ENCODE results near the gene FBF1. TPM values are rescaled to one million over a fixed set of nuclear protein-coding genes. Genes with fewer than 3 reads are reported as not detected.

FBF1 gene
- total RNA-seq, 1 experiment from 2014 or later = 34.4 TPM

- DNase-seq (ENCODE audit: low spot score) = no peak
- CTCF ChIA-PET = interaction anchor here (0.6 to 0.7 kb wide), 2 partner anchors 40 to 86 kb away, joined by 3 to 6 read pairs; no protein-coding TSS in a partner anchor
- Histone ChIP-seq H3K36me3 (ENCODE audit: insufficient read depth, low read length, poor library complexity, severe bottlenecking) (no peaks in the 10 kb centered on the region), H3K4me1 (ENCODE audit: insufficient read depth, low read length, poor library complexity, severe bottlenecking) (peaks cover 28% of the 10 kb centered on the region), H3K27me3 (replicated peaks; ENCODE audit: insufficient read depth, low read depth, low read length, poor library complexity) (no peaks in the 10 kb centered on the region), H3K9me3 (ENCODE audit: low read depth, low read length, poor library complexity, severe bottlenecking) (no peaks in the 10 kb centered on the region), H3K27ac (ENCODE audit: low read depth, low read length, poor library complexity, severe bottlenecking) (peak overlapping the region; percentile 95), H3K4me3 (ENCODE audit: low read depth, low read length, poor library complexity, severe bottlenecking) (peak overlapping the region; percentile 66)
- POLR2A ChIA-PET (ENCODE audit: low non-redundant PET) = interaction anchor here (0.5 kb wide), 1 partner anchor 455 kb away, joined by 4 read pairs; no protein-coding TSS in a partner anchor
- BruUV-seq (replicated peaks) = no TSS peak
- intact Hi-C loops (cut with micrococcal nuclease; ENCODE audit: unreplicated experiment) = no loop called here
- TF ChIP-seq EZH2 (IDR thresholded peaks at IDR 0.05; ENCODE audit: borderline replicate concordance, low read depth, low read length, poor library complexity, severe bottlenecking) (no peak), CTCF (conservative IDR thresholded peaks at IDR 0.05; ENCODE audit: low read depth, low read length) (no peak)
Measured at GRCh38 chr17:75980188-75981018, 39.6 kb upstream of the FBF1 start.

DNA sequence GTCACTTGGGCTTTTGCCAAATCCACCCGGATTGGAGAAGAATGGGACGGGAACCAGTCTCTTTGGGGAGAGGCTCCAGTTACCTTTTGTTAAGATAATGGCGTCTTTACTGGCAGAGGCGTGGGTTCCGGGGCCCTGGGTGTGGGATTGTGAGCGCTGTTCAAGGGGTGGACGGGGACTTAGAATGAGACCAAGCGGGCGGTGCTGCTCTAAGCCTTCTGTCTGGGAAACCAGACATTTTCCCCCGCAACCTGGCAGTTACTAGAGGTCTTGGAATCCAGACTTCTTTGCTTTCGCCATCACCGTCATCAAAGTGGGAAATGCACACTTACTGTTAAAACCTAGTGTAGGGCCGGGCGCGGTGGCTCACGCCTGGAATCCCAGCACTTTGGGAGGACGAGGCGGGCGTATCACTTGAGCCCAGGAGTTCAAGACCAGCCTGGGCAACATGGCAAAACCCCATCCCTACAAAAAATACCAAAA lies 38.9 kb upstream of the FBF1 start:
- peak overlapping the region; percentile 95 for H3K27ac ChIP-seq (ENCODE audit: low read depth, low read length, poor library complexity, severe bottlenecking)
- H3K4me1 ChIP-seq (ENCODE audit: insufficient read depth, low read length, poor library complexity, severe bottlenecking) = peaks cover 28% of the 10 kb centered on the region
- no peaks in the 10 kb centered on the region for H3K9me3 ChIP-seq (ENCODE audit: low read depth, low read length, poor library complexity, severe bottlenecking)
- H3K4me3 ChIP-seq (ENCODE audit: low read depth, low read length, poor library complexity, severe bottlenecking) = peak overlapping the region; percentile 66
- ChIA-PET POLR2A (ENCODE audit: low non-redundant PET) (interaction anchor here (0.5 kb wide), 1 partner anchor 455 kb away, joined by 4 read pairs; no protein-coding TSS in a partner anchor), CTCF (interaction anchor here (0.6 kb wide), 1 partner anchor 87 kb away, joined by 6 read pairs; no protein-coding TSS in a partner anchor)
- intact Hi-C loops (cut with micrococcal nuclease; ENCODE audit: unreplicated experiment) = loop anchor here (1.0 kb wide), 1 partner anchor 124 kb away; the partner anchor contains the start of gene EXOC7
- no peak for DNase-seq (ENCODE audit: low spot score)
- no peaks in the 10 kb centered on the region for H3K27me3 ChIP-seq (replicated peaks; ENCODE audit: insufficient read depth, low read depth, low read length, poor library complexity)
- H3K36me3 ChIP-seq (ENCODE audit: insufficient read depth, low read length, poor library complexity, severe bottlenecking) = no peaks in the 10 kb centered on the region
- BruUV-seq (replicated peaks) = TSS peak; percentile 81
- TF ChIP-seq CTCF (conservative IDR thresholded peaks at IDR 0.05; ENCODE audit: low read depth, low read length) = no peak
- no peak for TF ChIP-seq EZH2 (IDR thresholded peaks at IDR 0.05; ENCODE audit: borderline replicate concordance, low read depth, low read length, poor library complexity, severe bottlenecking)

DNA sequence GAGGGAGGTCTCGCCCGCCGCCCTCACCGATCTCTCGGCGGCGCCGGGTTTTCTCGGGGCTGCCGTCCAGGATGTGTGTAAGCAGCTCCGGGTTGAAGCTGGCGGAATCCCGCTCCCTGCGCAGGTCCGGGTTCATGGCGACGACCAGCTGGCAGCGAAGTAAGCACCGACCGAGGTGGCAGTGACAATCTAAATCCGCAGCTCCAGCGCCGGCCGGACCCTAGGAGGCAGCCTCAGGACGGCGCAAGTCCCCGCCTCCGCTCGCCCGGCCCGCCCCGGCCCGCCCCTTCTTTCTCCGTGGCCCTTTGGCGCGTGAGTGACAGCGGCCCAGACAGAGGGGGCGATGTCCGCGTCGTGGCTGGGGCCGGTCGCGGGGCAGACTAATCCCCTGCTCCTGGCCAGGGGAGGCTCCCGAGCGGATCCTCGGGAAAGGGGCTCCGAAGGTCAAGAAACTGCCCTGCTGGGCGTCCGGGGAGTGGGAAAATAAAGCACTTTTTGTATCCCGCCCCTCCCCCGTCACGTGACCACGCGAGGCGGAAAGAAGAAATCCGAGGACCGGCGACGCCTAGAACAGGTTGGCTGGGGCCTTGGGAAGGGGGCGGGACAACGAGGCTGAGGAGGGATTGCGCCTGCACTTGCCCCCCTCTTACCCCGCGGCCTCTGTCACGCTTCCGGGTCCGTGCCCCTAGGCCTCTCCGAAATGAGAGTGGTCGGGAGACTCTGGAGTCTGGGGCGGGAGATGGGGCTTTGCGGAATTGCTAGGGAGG lies 38.3 kb upstream of the FBF1 start, which contains the start of the genes ACOX1 and TEN1:
TSS of gene ACOX1 (minus strand) at position 229 of the 767 bp plus-strand sequence. CDS start at position 136, 93 bp downstream.
TSS of gene TEN1 (plus strand) at position 303 of the 767 bp plus-strand sequence. CDS start 6,953 bp downstream, outside the sequence.
- BruUV-seq (replicated peaks) = no TSS peak
- CTCF ChIA-PET = interaction anchor here (1.2 kb wide), 1 partner anchor 123 kb away, joined by 4 read pairs; the partner anchor contains the start of gene WBP2
- intact Hi-C loops (cut with micrococcal nuclease; ENCODE audit: unreplicated experiment) = loop anchor here (1.0 kb wide), 1 partner anchor 124 kb away; the partner anchor contains the start of gene EXOC7

More for the DNA sequence above, 38.3 kb upstream of the FBF1 start, which contains the start of the genes ACOX1 and TEN1:
- DNase-seq (ENCODE audit: low spot score) = peak; percentile 98
- Histone ChIP-seq H3K4me1 (ENCODE audit: insufficient read depth, low read length, poor library complexity, severe bottlenecking) (peaks cover 26% of the 10 kb centered on the region), H3K4me3 (ENCODE audit: low read depth, low read length, poor library complexity, severe bottlenecking) (peak within 1 kb of the TSS; percentile 66), H3K9me3 (ENCODE audit: low read depth, low read length, poor library complexity, severe bottlenecking) (no peaks in the 10 kb centered on the region), H3K36me3 (ENCODE audit: insufficient read depth, low read length, poor library complexity, severe bottlenecking) (no peaks in the 10 kb centered on the region), H3K27me3 (replicated peaks; ENCODE audit: insufficient read depth, low read depth, low read length, poor library complexity) (no peaks in the 10 kb centered on the region), H3K27ac (ENCODE audit: low read depth, low read length, poor library complexity, severe bottlenecking) (peak within 1 kb of the TSS; percentile 95)
- TF ChIP-seq CTCF (conservative IDR thresholded peaks at IDR 0.05; ENCODE audit: low read depth, low read length) (peak; percentile 43), EZH2 (IDR thresholded peaks at IDR 0.05; ENCODE audit: borderline replicate concordance, low read depth, low read length, poor library complexity, severe bottlenecking) (no peak)
- POLR2A ChIA-PET (ENCODE audit: low non-redundant PET) = no interaction called here

Measured in A673 (cell line).